ENCODE results near the gene MICAL3. TPM values are rescaled to one million over a fixed set of nuclear protein-coding genes. Genes with fewer than 3 reads are reported as not detected.

Gene MICAL3
- total and polyA plus RNA-seq, 2 of the 8 experiments (the other 6 are each of a cell fraction or from before 2014, with no cell fraction given) = 8.3 to 41.8 TPM

DNA sequence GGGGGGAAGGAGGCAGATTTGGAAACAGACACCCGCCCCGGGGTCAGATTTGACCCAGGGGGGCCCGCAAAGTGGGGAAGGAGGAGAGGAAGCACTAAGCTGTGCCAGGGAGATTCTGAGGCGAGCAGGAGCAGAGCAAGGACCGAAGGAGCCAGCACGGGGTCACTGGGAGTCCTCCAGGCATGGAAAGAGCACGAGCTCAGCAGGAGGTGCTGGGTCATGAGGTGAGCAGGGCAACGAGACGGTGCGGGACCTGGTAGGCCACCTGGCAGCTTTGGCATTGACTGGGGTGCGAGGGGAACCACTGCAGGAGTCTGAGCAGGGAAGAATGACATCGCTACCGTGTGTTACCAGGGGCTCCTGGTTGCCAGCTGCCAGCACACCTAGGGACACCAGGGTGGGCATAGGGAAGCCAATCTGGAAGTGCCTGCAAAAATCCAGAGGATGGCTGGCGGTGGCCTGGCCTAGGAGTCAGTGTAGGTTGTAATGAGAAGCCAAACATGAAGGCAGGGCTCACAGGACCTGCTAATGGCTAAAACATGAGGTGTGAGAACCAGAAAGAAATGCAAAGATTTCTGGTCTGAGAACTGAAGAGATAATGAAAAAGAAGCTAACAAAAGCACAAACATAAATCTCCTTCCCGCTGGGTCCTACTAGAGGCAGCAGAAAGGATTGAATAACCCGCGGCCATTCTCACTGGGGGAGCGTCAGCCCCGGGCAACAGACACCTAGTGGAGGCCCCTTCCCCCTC is 63.5 kb downstream of the MICAL3 start:
- no peak overlapping the region for H4K5ac ChIP-seq (ENCODE audit: insufficient read length, low read depth, low read length)
- no peaks in the 10 kb centered on the region for H3K23me2 ChIP-seq (ENCODE audit: low read depth, low read length)
- H3K4ac ChIP-seq (replicated peaks; ENCODE audit: insufficient read length, low read depth, low read length) = no peak overlapping the region
- H3K27ac ChIP-seq (ENCODE audit: low read depth, low read length) = no peak overlapping the region
- H2BK12ac ChIP-seq (ENCODE audit: low read depth, low read length) = no peak overlapping the region
- no peak overlapping the region for H2BK5ac ChIP-seq (ENCODE audit: low read depth, low read length)
- 87% methylated on average over 19 of the region's 19 CpGs; no CpG with 5 or more reads in 1 of the 2 experiments for WGBS, 2 experiments (ENCODE audit: extremely low coverage in 1 of 2, insufficient coverage in 1 of 2, insufficient read length in 1 of 2, insufficient replicate concordance in 2 of 2, low coverage in 1 of 2, low lambda C conversion rate in 2 of 2, missing lambda C conversion rate in 1 of 2)
- peaks cover 3 to 43% of the 10 kb centered on the region in 2 experiments; a peak in 3 of 4 replicates for H3K79me2 ChIP-seq (ENCODE audit: control insufficient read depth in 1 of 2, insufficient read depth in 2 of 2, low read length in 2 of 2)
- H2BK15ac ChIP-seq (ENCODE audit: low read length) = no peak overlapping the region
- FAIRE-seq = no peak
- H4K91ac ChIP-seq (replicated peaks; ENCODE audit: insufficient read length, low read length) = no peak overlapping the region
- H2AFZ ChIP-seq (ENCODE audit: low read length) = no peak overlapping the region
- no peak overlapping the region for H4K8ac ChIP-seq (ENCODE audit: extremely low read depth, insufficient read depth, low read length)
- H3K18ac ChIP-seq (ENCODE audit: extremely low read depth, low read length) = no peak overlapping the region
- no peaks in the 10 kb centered on the region for H3K9me3 ChIP-seq (ENCODE audit: insufficient read depth in 2 of 2, low read depth in 1 of 2, low read length in 1 of 2)
- H3K23ac ChIP-seq (ENCODE audit: insufficient read length) = no peak overlapping the region
- no peak for DNase-seq (ENCODE audit: low read depth in 1 of 2, low spot score in 2 of 2)
- H2AK5ac ChIP-seq (ENCODE audit: low read depth, low read length) = no peak overlapping the region
- H4K20me1 ChIP-seq (replicated peaks in 1 of 2; ENCODE audit: control insufficient read depth in 1 of 2, insufficient read depth in 2 of 2, low read length in 2 of 2) = peaks cover 4 to 24% of the 10 kb centered on the region in 2 experiments
- no peak overlapping the region; a peak in 1 of 4 replicates for H3K4me2 ChIP-seq (ENCODE audit: insufficient read depth in 1 of 2, low read depth in 2 of 2, low read length in 2 of 2)
- H3K36me3 ChIP-seq (ENCODE audit: control insufficient read depth in 2 of 4, insufficient read depth in 4 of 4, low read length in 3 of 4) = no peaks in the 10 kb centered on the region
- H3K79me1 ChIP-seq (ENCODE audit: low read depth, low read length) = peaks cover 9% of the 10 kb centered on the region
- H3K56ac ChIP-seq (replicated peaks; ENCODE audit: insufficient read length, low read depth, low read length) = no peak overlapping the region
- ChIA-PET POLR2A (ENCODE audit: partially characterized antibody) (interaction anchor here (0.9 kb wide), 1 partner anchor 11 kb away, joined by 4 read pairs; no protein-coding TSS in a partner anchor), CTCF (ENCODE audit: partially characterized antibody) (interaction anchor here (1.1 to 2.1 kb wide), 5 partner anchors 12 to 131 kb away, joined by 3 to 6 read pairs (median 6); no protein-coding TSS in a partner anchor)
- no peak overlapping the region; a peak in 1 of 8 replicates for H3K4me3 ChIP-seq (ENCODE audit: extremely low read depth in 1 of 4, insufficient read depth in 2 of 4, low read depth in 3 of 4, low read length in 4 of 4)
- H3K27me3 ChIP-seq (replicated peaks in 1 of 4; ENCODE audit: control insufficient read depth in 3 of 4, extremely low read depth in 1 of 4, insufficient read depth in 3 of 4, low read length in 3 of 4) = no peaks in the 10 kb centered on the region
- no peak overlapping the region for H2BK120ac ChIP-seq (replicated peaks; ENCODE audit: low read depth, low read length)
- H3K9ac ChIP-seq (replicated peaks in 1 of 4; ENCODE audit: extremely low read depth in 1 of 4, low read depth in 3 of 4, low read length in 3 of 4) = no peak overlapping the region
- no peak overlapping the region for H3K14ac ChIP-seq (ENCODE audit: insufficient read length)
- H2BK20ac ChIP-seq (ENCODE audit: low read length) = no peak overlapping the region
- H3K4me1 ChIP-seq (replicated peaks in 1 of 4; ENCODE audit: control insufficient read depth in 3 of 4, insufficient read depth in 4 of 4, low read length in 3 of 4) = peaks cover 0 to 4% (median 2%) of the 10 kb centered on the region in 4 experiments; a peak in 6 of 7 replicates
- TF ChIP-seq SP2 (IDR thresholded peaks at IDR 0.05; ENCODE audit: low read length) (no peak), MAFK (IDR thresholded peaks at IDR 0.05; ENCODE audit: low read depth, low read length) (no peak), TBP (IDR thresholded peaks at IDR 0.05; ENCODE audit: low read depth, low read length) (no peak), CTCF (IDR thresholded peaks at IDR 0.05; ENCODE audit: control extremely low read depth in 1 of 3, insufficient read depth in 1 of 3, low read depth in 1 of 3, low read length in 3 of 3) (no peak), TAF7 (optimal IDR thresholded peaks at IDR 0.05; ENCODE audit: borderline replicate concordance, low read depth, low read length) (no peak), SUZ12 (IDR thresholded peaks at IDR 0.05; ENCODE audit: low read length) (no peak), BCL11A (IDR thresholded peaks at IDR 0.05; ENCODE audit: low read depth in 2 of 2, low read length in 2 of 2) (no peak)
- TF ChIP-seq, protein P1, sequence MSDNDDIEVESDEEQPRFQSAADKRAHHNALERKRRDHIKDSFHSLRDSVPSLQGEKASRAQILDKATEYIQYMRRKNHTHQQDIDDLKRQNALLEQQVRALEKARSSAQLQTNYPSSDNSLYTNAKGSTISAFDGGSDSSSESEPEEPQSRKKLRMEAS (IDR thresholded peaks at IDR 0.05) = no peak
